ENCODE data around the gene RPN1.
"Not testable (repeated sequence)": the region's sequence is repeated elsewhere in the genome, so short reads cannot be mapped to it uniquely, and the experiment has no call there.

Gene RPN1

GRCh38 chr3:128607710-128608048, 42.9 kb downstream of the RPN1 start:
- no peak for DNase-seq

GRCh38 chr3:128606094-128606493, 44.5 kb downstream of the RPN1 start:
- no peak for DNase-seq

- DNase-seq: no peak
Measured at GRCh38 chr3:128605091-128606046, 45.2 kb downstream of the RPN1 start.

- no peak for DNase-seq
Measured at GRCh38 chr3:128603811-128604775, 46.5 kb downstream of the RPN1 start.

GRCh38 chr3:128603313-128603712, 47.3 kb downstream of the RPN1 start:
- no peak for DNase-seq

GRCh38 chr3:128598884-128599664, 51.5 kb downstream of the RPN1 start:
- no peak for DNase-seq

GRCh38 chr3:128597900-128598299, 52.7 kb downstream of the RPN1 start:
- DNase-seq: no peak

GRCh38 chr3:128592864-128593263, 57.8 kb downstream of the RPN1 start:
- no peak for DNase-seq

- DNase-seq: peak; percentile 23
Measured at GRCh38 chr3:128591738-128592426, 58.7 kb downstream of the RPN1 start.

- no peak for DNase-seq
Measured at GRCh38 chr3:128590948-128591347, 59.7 kb downstream of the RPN1 start.

- DNase-seq: not testable (repeated sequence)
Measured at GRCh38 chr3:128589985-128590384, 60.6 kb downstream of the RPN1 start.

- no peak for DNase-seq
Measured at GRCh38 chr3:128588147-128588546, 62.5 kb downstream of the RPN1 start.

GRCh38 chr3:128587391-128587790, 63.2 kb downstream of the RPN1 start:
- DNase-seq: no peak

GRCh38 chr3:128586932-128587331, 63.7 kb downstream of the RPN1 start:
- not testable (repeated sequence) for DNase-seq

GRCh38 chr3:128586391-128586790, 64.2 kb downstream of the RPN1 start:
- DNase-seq: not testable (repeated sequence)

- no peak for DNase-seq
Measured at GRCh38 chr3:128585974-128586373, 64.6 kb downstream of the RPN1 start.

GRCh38 chr3:128585189-128585588, 65.4 kb downstream of the RPN1 start:
- DNase-seq: no peak

GRCh38 chr3:128584412-128585020, 66.1 kb downstream of the RPN1 start:
- peak; percentile 75 for DNase-seq

- DNase-seq: no peak
Measured at GRCh38 chr3:128581566-128581965, 69.1 kb downstream of the RPN1 start.

- no peak for DNase-seq
Measured at GRCh38 chr3:128579927-128580326, 70.7 kb downstream of the RPN1 start.

- DNase-seq: no peak
Measured at GRCh38 chr3:128578346-128578745, 72.3 kb downstream of the RPN1 start.

- no peak for DNase-seq
Measured at GRCh38 chr3:128577711-128578110, 72.9 kb downstream of the RPN1 start.

Data from activated CD4-positive, alpha-beta T cell treated with anti-CD3 and anti-CD28 coated beads for 48 hours (primary cell).